ENCODE data around the gene EXOC6B.

- TF ChIP-seq EZH2 (IDR thresholded peaks at IDR 0.05) (no peak), POLR2AphosphoS5 (IDR thresholded peaks at IDR 0.05; ENCODE audit: borderline replicate concordance, low read depth, low read length) (no peak)
These were observed 6.3 kb downstream of the EXOC6B start for GRCh38 chr2:72819501-72819900.

Data from SK-N-MC (cell line).